GM13977 (cell line): ENCODE data around the gene PGS1.

Experiments
- DNase-seq: peaks from one replicate; pipeline ENCODE4 v3.0.0; 2012; ENCODE audit warnings: low spot score
- in situ Hi-C: fragments of 300-500 bp; cut with MboI; formaldehyde crosslinking; loops from one replicate; pipeline ENCODE4 v1.12.0; 2022; ENCODE audit warnings: low sequenced_read_pairs, low pct_unique_long_range_greater_than_20kb, mixed read lengths, inconsistent platforms; ENCODE audit not compliant: unreplicated experiment
- TF ChIP-seq, protein P1 (sequence below): IDR thresholded peaks from 2 replicates; pipeline ENCODE4 v1.5.1; 2012; ENCODE audit warnings: mild to moderate bottlenecking, control low read depth; ENCODE audit not compliant: insufficient read depth; ENCODE audit errors: extremely low read depth, missing control alignments

Gene PGS1

DNA sequence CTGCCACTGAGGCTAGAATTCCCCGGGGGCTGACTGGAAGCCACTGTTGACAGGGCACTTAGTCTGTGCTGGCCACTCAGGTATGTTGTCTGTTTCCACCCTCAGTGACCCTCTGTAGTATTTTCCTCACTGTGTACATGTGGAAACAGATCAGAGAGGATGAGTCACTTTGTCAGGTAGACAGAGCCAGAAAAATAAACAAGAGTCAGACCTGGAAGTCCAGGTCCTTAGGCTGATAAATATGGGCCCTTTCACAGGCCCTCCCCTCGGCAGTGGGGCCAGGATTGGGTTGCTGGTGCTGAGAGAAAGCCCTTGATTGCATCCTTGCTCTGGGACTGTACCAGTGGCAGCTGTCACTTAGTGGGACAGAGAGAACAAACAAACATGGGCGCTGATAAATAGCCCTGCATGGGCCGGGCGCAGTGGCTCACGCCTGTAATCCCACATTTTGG lies 21.3 kb downstream of the PGS1 start:
- TF ChIP-seq, protein P1, sequence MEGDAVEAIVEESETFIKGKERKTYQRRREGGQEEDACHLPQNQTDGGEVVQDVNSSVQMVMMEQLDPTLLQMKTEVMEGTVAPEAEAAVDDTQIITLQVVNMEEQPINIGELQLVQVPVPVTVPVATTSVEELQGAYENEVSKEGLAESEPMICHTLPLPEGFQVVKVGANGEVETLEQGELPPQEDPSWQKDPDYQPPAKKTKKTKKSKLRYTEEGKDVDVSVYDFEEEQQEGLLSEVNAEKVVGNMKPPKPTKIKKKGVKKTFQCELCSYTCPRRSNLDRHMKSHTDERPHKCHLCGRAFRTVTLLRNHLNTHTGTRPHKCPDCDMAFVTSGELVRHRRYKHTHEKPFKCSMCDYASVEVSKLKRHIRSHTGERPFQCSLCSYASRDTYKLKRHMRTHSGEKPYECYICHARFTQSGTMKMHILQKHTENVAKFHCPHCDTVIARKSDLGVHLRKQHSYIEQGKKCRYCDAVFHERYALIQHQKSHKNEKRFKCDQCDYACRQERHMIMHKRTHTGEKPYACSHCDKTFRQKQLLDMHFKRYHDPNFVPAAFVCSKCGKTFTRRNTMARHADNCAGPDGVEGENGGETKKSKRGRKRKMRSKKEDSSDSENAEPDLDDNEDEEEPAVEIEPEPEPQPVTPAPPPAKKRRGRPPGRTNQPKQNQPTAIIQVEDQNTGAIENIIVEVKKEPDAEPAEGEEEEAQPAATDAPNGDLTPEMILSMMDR, result no peak
- DNase-seq, result no peak
- in situ Hi-C loops, result no loop called here

DNA sequence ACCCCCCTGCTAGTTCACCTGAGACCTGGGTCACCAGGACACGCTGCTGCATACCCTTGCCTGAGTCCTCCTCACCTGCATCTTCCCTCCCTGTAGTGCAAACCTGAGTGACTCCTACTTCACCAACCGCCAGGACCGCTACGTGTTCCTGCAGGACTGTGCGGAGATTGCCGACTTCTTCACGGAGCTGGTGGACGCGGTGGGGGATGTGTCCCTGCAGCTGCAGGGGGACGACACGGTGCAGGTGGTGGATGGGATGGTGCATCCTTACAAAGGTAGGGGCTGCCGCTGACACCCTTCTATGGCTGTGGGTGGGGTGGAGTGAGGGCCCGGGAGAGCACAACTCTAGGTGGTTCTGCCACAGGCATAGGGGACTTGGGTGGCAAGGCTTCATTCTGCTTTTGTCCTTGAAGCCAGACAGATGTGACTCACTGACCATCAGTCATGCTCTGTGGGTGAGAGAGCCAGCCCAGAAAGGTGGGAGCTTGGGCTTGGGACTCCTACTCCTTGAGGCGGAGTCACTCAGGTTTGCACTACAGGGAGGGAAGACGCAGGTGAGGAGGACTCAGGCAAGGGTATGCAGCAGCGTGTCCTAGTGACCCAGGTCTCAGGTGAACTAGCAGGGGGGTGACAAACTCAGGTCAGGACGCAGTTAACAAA lies 22.3 kb downstream of the PGS1 start:
- in situ Hi-C loops, result no loop called here
- TF ChIP-seq, protein P1, result no peak
- no peak for DNase-seq

DNA sequence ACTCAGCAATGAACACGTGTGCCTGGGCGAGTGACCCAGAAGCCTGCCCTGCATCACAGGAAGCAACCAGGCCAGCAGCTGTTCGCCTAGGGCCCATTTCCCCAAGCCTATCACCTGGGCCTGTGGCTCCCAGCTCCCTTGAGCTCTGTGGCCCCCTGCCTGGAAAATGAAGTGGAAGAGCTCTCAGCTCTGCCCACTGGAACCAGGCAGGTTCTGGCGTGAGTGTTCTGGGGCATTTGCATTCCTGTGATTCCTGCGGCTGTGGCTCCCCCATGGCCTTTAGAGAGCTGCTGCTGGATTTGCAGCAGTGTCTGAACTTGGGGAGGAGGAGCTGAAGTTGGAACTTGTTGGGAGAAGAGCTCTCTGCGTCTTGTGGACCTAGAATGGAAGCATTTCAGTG lies 22.8 kb downstream of the PGS1 start:
- in situ Hi-C loops, result no loop called here
- TF ChIP-seq, protein P1, result no peak
- DNase-seq, result no peak

DNA sequence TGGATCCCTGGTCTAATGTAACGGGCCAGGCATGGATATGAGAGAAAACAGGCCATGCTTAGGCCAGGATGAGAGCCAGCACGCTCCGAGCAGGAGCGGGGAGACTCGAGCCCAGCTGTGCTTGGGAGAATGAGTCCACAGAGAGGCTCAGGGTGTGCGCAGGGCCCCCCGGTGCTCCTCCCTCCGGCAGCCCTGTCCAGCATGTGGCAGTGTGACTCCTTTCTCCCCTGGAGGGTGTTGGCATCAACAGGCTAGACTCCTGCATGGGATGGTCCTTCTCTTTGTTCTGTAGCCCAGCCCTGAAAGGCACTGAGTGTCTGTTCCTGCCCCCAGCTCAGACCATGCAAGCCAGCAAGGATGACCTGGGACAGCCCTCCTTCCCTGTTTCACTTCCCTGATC lies 23.4 kb downstream of the PGS1 start:
- in situ Hi-C loops, result no loop called here
- DNase-seq, result no peak
- TF ChIP-seq, protein P1, result no peak

DNA sequence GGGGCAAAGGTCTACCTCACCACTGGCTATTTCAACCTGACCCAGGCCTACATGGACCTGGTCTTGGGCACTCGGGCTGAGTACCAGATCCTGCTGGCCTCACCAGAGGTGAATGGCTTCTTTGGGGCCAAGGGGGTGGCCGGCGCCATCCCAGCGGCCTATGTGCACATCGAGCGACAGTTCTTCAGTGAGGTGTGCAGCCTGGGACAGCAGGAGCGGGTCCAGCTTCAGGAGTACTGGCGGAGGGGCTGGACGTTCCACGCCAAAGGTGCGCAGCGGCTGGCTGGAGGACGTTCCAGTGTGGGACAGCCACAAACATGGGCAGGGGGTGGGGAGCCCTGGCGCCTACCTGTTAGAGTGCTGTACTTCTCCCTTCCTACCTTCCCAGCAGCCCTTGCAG lies 25.4 kb downstream of the PGS1 start:
- TF ChIP-seq, protein P1, result no peak
- in situ Hi-C loops, result no loop called here
- no peak for DNase-seq

DNA sequence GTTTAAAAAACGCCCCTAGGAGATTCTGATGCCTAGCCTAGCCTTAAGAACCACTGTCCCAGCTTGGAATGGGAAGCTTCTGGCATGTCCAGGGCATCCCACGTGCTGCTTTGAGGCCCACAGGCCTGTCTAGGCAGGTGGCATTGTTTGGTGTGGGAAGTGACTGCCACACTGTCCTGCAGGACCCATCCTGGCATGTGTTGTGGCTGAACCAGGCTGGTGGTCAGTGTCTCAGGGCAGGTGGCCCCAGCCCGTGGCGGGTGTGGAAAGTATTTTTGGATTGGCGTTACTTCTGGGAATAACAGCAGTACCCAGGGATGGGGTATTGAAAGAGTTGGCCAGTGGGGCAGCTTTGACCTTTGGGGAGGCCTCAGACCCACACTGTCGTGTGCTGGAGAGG lies 27.9 kb downstream of the PGS1 start:
- DNase-seq, result no peak
- in situ Hi-C loops, result no loop called here
- TF ChIP-seq, protein P1, result no peak
